Stimulated activated CD8-positive, alpha-beta memory T cell treated with anti-CD3 and anti-CD28 coated beads, Interleukin-2, amount 100 ng/mL, for 1 hour (primary cell): Measurements from ENCODE around the gene PGR.
"Not testable (repeated sequence)": the region's sequence is repeated elsewhere in the genome, so short reads cannot be mapped to it uniquely, and the experiment has no call there.

Experiments
- DNase-seq, 2 donors: peaks; one replicate each; pipeline ENCODE4 v3.0.0-alpha.2; 2020; ENCODE audit warnings: low read depth in 2 of 2

The PGR gene

DNA sequence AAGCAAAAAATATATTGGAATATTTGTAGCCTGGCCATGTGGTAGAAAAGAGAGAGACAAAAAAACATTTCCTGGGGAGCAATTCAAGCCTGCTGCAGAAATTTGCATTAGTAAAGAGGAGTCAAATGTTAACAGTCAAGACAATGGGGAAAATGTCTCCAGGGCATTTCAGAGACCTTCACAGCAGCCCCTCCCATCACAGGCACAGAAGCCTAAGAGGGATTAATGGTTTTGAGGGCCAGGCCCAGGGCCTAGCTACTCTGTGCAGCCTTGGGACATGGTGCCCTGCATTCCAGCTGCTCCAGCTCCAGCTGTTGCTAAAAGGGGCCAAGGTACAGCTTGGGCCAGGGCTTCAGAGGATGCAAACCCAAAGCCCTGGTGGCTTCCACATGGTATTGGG lies 46.8 kb downstream of the PGR start:
- DNase-seq: no peak

- no peak for DNase-seq
These were observed 65.9 kb downstream of the PGR start for GRCh38 chr11:101063706-101064105.

- no peak for DNase-seq
These were observed 68.0 kb downstream of the PGR start for GRCh38 chr11:101061606-101062005.

DNA sequence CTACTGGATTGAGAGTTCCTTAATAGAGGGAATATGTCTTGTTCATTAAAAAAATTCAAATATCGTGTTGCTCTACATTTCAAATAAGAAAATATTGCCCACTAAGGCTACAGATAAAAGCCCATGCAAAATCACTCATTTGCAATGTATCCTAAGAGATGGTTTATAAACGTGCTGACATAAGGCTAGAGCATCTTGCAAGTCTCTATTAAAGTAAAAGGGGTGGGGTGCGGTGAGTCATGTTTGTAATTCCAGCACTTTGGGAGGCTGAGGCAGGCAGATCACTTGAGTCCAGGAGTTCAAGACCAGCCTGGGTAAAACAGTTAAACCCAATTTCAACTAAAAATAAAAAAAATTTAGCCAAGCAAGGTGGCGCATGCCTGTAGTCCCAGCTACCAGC lies 70.3 kb downstream of the PGR start:
- DNase-seq: no peak

DNA sequence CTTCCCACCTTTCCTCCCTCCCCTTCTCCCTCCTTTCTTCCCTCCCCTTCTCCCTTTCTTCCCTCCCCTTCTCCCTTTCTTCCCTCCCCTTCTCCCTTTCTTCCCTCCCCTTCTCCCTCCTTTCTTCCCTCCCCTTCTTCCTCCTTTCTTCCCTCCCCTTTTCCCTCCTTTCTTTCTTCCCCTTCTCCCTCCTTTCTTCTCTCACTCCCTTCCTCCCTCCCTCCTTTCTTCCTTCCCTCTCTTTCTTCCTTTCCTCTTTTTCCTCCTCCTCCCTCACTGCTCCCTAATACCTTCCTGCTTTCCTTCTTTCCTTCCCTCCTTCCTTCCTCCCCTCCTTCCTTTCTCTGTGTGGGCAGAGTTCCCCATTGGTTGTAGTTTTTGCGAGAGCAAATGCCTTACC lies 76.1 kb downstream of the PGR start:
- DNase-seq: no peak

GRCh38 chr11:101051677-101052076 lies 77.9 kb downstream of the PGR start:
- no peak for DNase-seq

DNA sequence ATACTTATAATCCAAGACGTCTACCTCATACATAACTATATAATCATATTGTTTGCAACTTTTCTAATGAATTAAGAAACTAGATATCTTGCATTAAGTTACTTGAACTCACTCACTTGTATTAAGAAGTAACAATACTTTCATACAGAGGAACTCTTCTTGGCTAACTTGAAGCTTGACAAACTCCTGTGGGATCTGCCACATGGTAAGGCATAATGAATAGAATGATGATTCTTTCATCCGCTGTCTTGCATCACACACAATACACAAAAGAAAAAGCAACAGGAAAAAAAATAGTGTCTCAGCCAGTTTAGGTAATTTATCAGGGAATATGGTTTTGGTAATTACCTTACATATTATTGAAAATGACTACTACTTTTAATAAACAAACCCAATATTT lies 79.8 kb downstream of the PGR start:
- DNase-seq: no peak

- no peak for DNase-seq
These were observed 80.5 kb downstream of the PGR start for GRCh38 chr11:101049123-101049522.

- DNase-seq: no peak
These were observed 81.1 kb downstream of the PGR start for GRCh38 chr11:101048479-101048878.

- DNase-seq: no peak
These were observed 82.7 kb downstream of the PGR start for GRCh38 chr11:101046947-101047346.

DNA sequence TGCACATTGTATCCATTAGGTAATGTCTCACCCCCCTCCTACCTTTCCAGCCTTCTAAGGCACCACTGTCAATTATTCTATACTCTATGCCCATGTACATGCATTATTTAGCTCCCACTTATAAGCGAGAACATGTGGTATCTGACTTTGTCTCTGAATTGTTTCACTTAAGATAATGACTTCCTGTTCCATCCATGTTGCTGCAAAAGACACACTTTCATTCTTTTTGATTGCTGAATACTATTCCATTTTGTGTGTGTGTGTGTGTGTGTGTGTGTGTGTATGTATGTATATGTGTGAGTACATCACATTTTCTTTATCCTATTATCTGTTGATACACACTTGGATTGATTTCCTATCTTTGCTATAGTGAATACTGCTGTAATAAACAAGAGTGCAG lies 84.2 kb downstream of the PGR start:
- no peak for DNase-seq

DNA sequence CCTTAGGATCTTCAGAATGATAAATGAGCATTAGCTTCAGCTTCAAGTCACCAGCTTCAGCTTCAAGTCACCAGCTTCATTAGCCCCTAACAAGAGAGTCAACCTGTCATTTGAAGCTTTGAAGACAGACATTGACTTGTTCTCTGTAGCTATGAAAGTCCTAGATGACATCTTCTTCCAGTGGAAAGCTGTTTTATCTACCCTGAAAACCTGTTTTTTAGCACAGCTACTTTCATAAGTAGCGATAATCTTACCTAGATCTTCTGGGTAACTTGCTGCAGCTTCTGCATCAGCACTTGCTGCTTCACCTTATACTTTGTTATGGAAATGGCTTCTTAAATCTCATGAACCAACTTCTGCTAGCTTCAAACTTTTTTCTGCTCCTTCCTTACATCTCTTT lies 85.7 kb downstream of the PGR start:
- DNase-seq: no peak

DNA sequence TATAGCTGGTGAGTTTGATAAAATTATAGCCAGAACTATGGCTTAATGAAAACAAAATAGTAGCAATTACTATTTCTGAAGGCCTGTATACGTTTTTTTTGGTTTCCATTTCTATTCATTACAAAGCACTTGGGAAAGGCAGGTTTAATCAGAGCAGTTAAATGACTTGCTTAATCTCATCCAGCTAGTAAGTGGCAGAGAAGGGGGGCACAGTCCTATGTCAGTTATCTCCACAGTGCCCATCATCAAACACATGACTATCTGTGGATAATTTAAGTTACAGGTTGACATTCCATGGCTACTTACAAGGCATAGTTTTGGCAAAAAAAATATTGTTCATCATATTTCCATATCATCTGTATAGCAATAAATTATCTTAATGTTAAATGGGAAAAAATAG lies 93.7 kb downstream of the PGR start:
- no peak for DNase-seq

DNA sequence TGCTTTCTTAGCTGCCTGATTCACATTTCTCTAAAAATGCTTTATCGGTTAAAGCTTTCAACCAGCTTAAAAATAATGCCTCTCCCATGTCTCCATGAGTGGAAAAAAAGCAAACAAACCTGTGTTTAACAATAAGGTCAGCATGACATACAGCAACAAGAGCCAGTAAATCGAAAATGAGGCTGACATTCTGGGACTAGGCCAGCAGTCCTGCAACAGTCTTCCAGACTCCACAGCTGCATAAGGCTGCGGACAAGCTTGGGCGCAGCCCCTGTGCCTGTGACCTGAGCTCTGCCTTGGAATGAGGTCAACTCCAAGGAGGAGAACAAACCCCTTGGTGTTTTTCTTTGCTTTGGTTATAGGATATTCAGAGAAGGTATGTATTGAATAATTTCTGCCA lies 95.5 kb downstream of the PGR start:
- no peak for DNase-seq

DNA sequence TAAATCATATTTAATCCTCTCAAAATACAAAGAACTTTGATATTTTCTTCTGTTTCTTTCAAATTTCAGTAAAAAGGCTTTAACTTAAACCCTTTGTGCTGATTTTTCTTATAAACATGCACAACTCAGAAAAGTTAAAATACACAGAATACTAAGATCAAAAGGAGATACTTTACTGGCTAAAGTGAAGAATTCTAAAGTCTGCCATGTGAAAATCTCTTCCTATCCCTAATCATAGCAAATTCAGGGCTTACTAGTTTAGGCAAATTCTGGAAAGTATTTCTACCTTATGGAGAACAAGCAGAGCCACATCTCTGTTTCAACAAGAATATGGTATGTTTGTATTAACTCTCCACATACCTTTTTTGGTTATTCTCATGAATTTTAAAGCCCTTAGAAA lies 96.6 kb downstream of the PGR start:
- DNase-seq: no peak

DNA sequence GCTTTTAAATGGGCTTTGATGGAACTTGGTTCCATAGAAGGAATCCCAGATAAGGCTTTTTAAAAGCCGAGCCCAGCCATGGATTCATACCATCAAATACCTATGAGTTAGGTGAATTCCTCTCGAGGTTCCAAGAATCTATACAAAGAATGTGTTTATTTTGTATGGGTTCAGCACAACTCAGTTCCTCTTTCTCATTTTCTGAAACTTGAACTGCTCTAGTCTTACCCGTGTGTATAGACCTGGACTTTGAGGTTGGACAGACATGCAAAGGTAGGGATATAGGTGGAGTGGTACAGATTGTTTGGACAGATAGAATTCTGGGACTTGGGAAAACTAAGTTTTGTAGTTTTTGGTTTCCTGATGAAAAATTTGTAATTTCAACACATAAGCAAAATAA lies 97.9 kb downstream of the PGR start:
- no peak for DNase-seq

DNA sequence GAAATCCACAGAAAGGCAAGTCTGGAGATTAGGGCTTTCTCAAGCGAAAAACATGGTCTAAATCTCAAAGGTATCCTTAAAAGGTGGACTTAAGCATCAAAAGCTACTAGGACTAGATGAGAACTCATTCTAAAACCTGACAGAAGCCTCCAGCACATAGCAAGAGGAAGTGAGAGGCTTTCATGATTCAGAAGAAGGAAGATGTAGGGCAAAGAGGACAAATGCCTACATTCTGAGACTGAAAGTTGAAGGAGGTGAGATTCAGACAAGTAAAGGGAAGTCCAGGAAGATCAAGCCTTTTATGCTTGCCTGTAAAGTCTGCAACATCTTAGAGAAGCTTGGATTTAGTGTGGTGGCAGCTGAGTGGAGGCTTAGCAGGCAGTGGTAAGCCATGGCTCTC lies 98.9 kb downstream of the PGR start:
- no peak for DNase-seq

GRCh38 chr11:101030015-101030414 lies 99.6 kb downstream of the PGR start:
- DNase-seq: no peak

DNA sequence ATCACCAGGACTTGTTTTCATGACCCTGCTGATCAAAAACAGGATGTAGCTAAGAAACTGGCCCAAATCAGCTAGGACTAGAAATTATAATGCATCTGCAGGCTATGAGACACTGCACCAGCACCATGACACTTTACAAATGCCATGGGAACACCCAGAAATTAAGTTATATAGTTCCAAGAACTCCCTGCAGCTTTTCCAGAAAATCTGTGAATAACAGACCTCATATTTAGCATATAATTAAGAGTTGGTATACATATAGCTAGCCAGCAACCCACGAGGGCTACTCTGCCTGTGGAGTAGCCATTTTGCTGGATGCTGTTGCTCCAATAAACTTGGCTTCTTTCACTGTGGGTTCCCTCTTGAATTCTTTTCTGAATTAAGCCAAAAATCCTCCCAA lies 101.0 kb downstream of the PGR start:
- no peak for DNase-seq

GRCh38 chr11:101022256-101022655 lies 107.4 kb downstream of the PGR start:
- DNase-seq: no peak

GRCh38 chr11:101019870-101020269 lies 109.7 kb downstream of the PGR start:
- no peak for DNase-seq

DNA sequence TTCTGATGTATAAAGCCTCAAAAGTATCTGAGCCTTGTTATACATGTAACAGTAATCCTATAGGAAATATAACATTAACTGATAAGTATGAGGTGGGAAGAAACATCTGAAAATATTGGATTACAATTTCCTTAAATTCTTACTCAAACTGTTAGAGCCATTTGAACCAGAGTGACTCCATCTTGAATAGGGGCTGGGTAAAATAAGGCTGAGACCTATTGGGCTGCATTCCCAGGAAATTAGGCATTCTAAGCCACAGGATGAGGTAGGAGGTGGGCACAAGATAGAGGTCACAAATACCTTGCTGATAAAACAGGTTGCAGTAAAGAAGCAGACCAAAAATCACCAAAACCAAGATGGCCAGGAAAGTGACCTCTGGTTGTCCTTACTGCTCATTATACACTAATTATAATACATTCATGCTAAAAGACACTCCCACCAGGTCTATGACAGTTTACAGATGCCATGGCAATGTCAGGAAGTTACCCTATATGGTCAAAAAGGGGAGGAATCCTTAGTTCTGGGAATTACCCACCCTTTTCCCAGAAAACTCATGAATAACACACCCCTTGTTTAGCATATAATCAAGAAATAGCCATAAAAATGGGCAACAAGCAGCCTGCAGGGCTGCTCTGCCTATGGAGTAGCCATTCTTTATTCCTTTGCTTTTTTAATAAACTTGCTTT lies 114.9 kb downstream of the PGR start:
- no peak for DNase-seq

GRCh38 chr11:101013702-101014101 lies 115.9 kb downstream of the PGR start:
- DNase-seq: not testable (repeated sequence)

DNA sequence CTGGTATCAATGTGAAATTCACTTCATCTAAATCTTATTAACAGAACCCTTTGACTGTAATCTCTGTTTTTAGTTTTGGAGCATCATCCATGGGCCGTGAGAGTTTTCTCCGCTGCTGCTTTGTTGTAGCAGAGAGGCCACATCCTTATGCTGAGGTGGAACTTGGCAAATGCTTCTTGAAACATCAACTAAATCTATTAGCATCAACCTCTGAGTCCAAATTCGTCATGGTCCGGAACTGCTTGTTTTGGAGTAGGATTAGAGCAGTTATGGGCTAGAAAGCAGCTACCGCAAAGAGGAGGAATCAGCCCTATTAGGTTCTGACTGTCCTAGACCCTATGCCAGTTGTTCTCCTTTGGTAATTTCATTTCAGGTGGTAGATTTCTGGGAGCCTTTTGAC lies 117.7 kb downstream of the PGR start:
- no peak for DNase-seq
